Measurements from ENCODE around the gene WIPF2.

The WIPF2 gene

GRCh38 chr17:40327735-40328385, 108.8 kb downstream of the WIPF2 start:
- DNase-seq, result no peak

- DNase-seq, result no peak
Observed at GRCh38 chr17:40328386-40328766, 109.3 kb downstream of the WIPF2 start.

- DNase-seq, result peak; percentile 41
Observed at GRCh38 chr17:40329839-40330794, 111.0 kb downstream of the WIPF2 start.

- DNase-seq, result no peak
Observed at GRCh38 chr17:40330850-40331470, 111.9 kb downstream of the WIPF2 start.

GRCh38 chr17:40331743-40332641, 112.9 kb downstream of the WIPF2 start:
- no peak for DNase-seq

All from CD4-positive, alpha-beta T cell treated with Interleukin-4 for 4 hours (primary cell).